Endodermal cell (in vitro differentiated cells): ENCODE measurements around the gene CBLB. TPM values are rescaled to one million over a fixed set of nuclear protein-coding genes. Genes with fewer than 3 reads are reported as not detected.

ENCODE experiments used
- DNase-seq: peaks from one replicate; pipeline ENCODE4 v3.0.0-alpha.2; 2017
- H3K27ac ChIP-seq: 2 replicates; pipeline ENCODE4 v1.5.1; 2013; ENCODE audit warnings: mild to moderate bottlenecking, low read depth, low read length, moderate library complexity
- H3K27me3 ChIP-seq: 2 replicates; pipeline ENCODE4 v1.6.1; 2013; ENCODE audit warnings: mild to moderate bottlenecking, low read length, moderate library complexity; ENCODE audit not compliant: insufficient read depth, control insufficient read depth, poor library complexity, severe bottlenecking
- H3K36me3 ChIP-seq: 2 replicates; pipeline ENCODE4 v1.7.0; 2013; ENCODE audit warnings: mild to moderate bottlenecking, low read length, moderate library complexity; ENCODE audit not compliant: control insufficient read depth, insufficient read depth
- H3K4me1 ChIP-seq: one replicate; pipeline ENCODE4 v1.7.0; 2013; ENCODE audit warnings: low read length; ENCODE audit not compliant: control insufficient read depth, insufficient read depth
- H3K4me3 ChIP-seq: 2 replicates; pipeline ENCODE4 v1.5.1; 2013; ENCODE audit warnings: mild to moderate bottlenecking, low read length, moderate library complexity
- H3K9ac ChIP-seq: 2 replicates; pipeline ENCODE4 v1.6.1; 2013; ENCODE audit warnings: mild to moderate bottlenecking, low read length, moderate library complexity; ENCODE audit not compliant: poor library complexity, severe bottlenecking; ENCODE audit errors: extremely low read depth
- H3K9me3 ChIP-seq: 2 replicates; pipeline ENCODE4 v1.6.1; 2013; ENCODE audit warnings: mild to moderate bottlenecking, low read length, moderate library complexity; ENCODE audit not compliant: control insufficient read depth
- H3K27ac Mint-ChIP-seq: 2 replicates; pipeline ENCODE4 v1.8.0; 2020; ENCODE audit warnings: mixed read lengths
- H3K27me3 Mint-ChIP-seq: 2 replicates; pipeline ENCODE4 v1.8.0; 2021; ENCODE audit warnings: mild to moderate bottlenecking, mixed read lengths; ENCODE audit not compliant: insufficient read depth
- H3K36me3 Mint-ChIP-seq: 2 replicates; pipeline ENCODE4 v1.8.0; 2020; ENCODE audit warnings: low read depth, mixed read lengths
- H3K4me1 Mint-ChIP-seq: 2 replicates; pipeline ENCODE4 v1.8.0; 2020; ENCODE audit warnings: mixed read lengths
- H3K4me3 Mint-ChIP-seq: 2 replicates; pipeline ENCODE4 v1.8.0; 2020; ENCODE audit warnings: mild to moderate bottlenecking, moderate library complexity, mixed read lengths
- H3K9me3 Mint-ChIP-seq: 2 replicates; pipeline ENCODE4 v1.8.0; 2020; ENCODE audit warnings: mild to moderate bottlenecking, mixed read lengths
- CTCF ChIP-seq: fragments of 200-600 bp; sonication (generic); conservative IDR thresholded peaks from 2 replicates; pipeline ENCODE4 v1.5.0; 2021; ENCODE audit warnings: antibody characterized with exemption, mild to moderate bottlenecking
- WGBS, 2 experiments: methylation state at CpG; one replicate each; pipeline versions ENCODE4 v1.1.5 to v1.1.7; 2013; ENCODE audit warnings: missing lambda C conversion rate in 2 of 2, mixed read lengths in 1 of 2; ENCODE audit not compliant: insufficient coverage in 1 of 2, insufficient read length in 1 of 2; 5-methylcytosine and 5-hydroxymethylcytosine counted together
- total RNA-seq, 2 donors: library from RNA; stranded (reverse); fragmentation: NEBNext Ultra II Directional in 1 of 2; extraction: Animal tissue kit (Norgen Biotek cat#: 25700) in 1 of 2; gene quantifications; 2 replicates in 1 of 2; 3 replicates in 1 of 2; pipeline ENCODE4 v1.2.1, GENCODE V29; 2021

CBLB gene
- total RNA-seq, 2 donors from 2014 or later = 45.4 to 60.5 TPM

GRCh38 chr3:105846809-105847208, 22.0 kb downstream of the CBLB start:
- no peaks in the 10 kb centered on the region for H3K36me3 ChIP-seq
- no peak overlapping the region for H3K4me3 ChIP-seq
- Mint-ChIP-seq H3K36me3 (peaks cover 22% of the 10 kb centered on the region), H3K27ac (no peak overlapping the region), H3K9me3 (no peaks in the 10 kb centered on the region), H3K27me3 (no peaks in the 10 kb centered on the region), H3K4me1 (peaks cover 29% of the 10 kb centered on the region), H3K4me3 (no peak overlapping the region)
- peaks cover 9% of the 10 kb centered on the region for H3K4me1 ChIP-seq
- DNase-seq = no peak
- no peak overlapping the region for H3K27ac ChIP-seq
- H3K9ac ChIP-seq = no peak overlapping the region
- TF ChIP-seq CTCF = no peak
- H3K9me3 ChIP-seq = peaks cover 2% of the 10 kb centered on the region
- 100% methylated on average over 1 of the region's 1 CpG; no CpG with 5 or more reads in 1 of the 2 experiments for WGBS, 2 experiments
- H3K27me3 ChIP-seq = no peaks in the 10 kb centered on the region

DNA sequence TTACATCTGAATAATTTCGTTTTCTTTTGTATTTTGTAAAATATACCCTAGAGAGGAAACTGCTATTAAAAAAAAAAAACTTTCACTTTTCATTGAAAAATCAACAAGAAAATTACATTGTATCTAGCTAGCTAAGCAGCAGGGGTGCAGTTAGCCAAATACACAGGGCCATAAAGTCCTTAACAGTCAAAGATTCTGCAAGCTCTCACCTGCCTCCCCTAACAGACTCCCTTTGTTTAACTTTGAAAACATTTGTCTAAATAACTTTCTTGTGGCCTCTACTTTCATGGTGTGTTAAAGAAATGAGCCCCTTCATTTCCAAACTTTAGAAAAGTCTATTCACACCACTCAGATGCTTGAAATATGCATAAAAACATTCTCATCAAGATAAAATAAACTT, 23.3 kb downstream of the CBLB start:
- Mint-ChIP-seq H3K27me3 (no peaks in the 10 kb centered on the region), H3K27ac (no peak overlapping the region), H3K9me3 (no peaks in the 10 kb centered on the region), H3K36me3 (peaks cover 16% of the 10 kb centered on the region), H3K4me1 (peaks cover 30% of the 10 kb centered on the region), H3K4me3 (no peak overlapping the region)
- no peak overlapping the region for H3K9ac ChIP-seq
- peaks cover 9% of the 10 kb centered on the region for H3K4me1 ChIP-seq
- H3K36me3 ChIP-seq = no peaks in the 10 kb centered on the region
- no peak overlapping the region for H3K4me3 ChIP-seq
- TF ChIP-seq CTCF = no peak
- no peak overlapping the region for H3K27ac ChIP-seq
- peaks cover 6% of the 10 kb centered on the region for H3K9me3 ChIP-seq
- WGBS, 2 experiments = no CpG with 5 or more reads among the region's 1 CpG
- H3K27me3 ChIP-seq = no peaks in the 10 kb centered on the region
- no peak for DNase-seq

DNA sequence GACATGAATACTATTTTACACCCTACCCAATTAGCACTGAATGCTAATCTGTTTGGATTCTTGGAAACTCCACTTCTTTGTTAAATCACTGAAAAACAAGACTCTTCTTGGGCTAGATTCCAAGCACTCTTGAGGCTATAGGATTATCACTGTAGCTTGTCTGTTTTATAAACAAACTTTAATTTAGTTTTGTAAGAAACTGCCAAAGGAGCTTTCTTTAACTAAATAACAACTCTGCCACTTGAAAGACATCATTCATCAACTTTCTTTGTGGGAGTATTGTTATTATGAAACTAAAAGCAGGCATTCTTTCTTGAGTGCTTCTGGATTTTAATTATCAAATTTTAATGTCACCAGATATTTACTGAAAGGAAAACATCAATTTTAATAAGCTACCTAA, 24.1 kb downstream of the CBLB start:
- no peaks in the 10 kb centered on the region for H3K27me3 ChIP-seq
- no peak overlapping the region for H3K4me3 Mint-ChIP-seq
- TF ChIP-seq CTCF = no peak
- H3K36me3 ChIP-seq = no peaks in the 10 kb centered on the region
- H3K4me3 ChIP-seq = no peak overlapping the region
- peaks cover 15% of the 10 kb centered on the region for H3K36me3 Mint-ChIP-seq
- peaks cover 6% of the 10 kb centered on the region for H3K9me3 ChIP-seq
- no peaks in the 10 kb centered on the region for H3K9me3 Mint-ChIP-seq
- no peaks in the 10 kb centered on the region for H3K27me3 Mint-ChIP-seq
- no peak overlapping the region for H3K9ac ChIP-seq
- peak overlapping the region; percentile 8 for H3K27ac ChIP-seq
- no peak overlapping the region for H3K27ac Mint-ChIP-seq
- peaks cover 9% of the 10 kb centered on the region for H3K4me1 ChIP-seq
- H3K4me1 Mint-ChIP-seq = peaks cover 37% of the 10 kb centered on the region
- DNase-seq = no peak
